Mucosa of stomach (tissue), 1 donor: ENCODE results near the gene PRKAA1.
"Not testable (repeated sequence)": the region's sequence is repeated elsewhere in the genome, so short reads cannot be mapped to it uniquely, and the experiment has no call there.

Source experiments
- H3K27me3 ChIP-seq: one replicate; pipeline ENCODE4 v1.7.0; 2013; ENCODE audit warnings: mild to moderate bottlenecking, low read length; ENCODE audit not compliant: control insufficient read depth, insufficient read depth
- H3K36me3 ChIP-seq: one replicate; pipeline ENCODE4 v1.7.0; 2013; ENCODE audit warnings: low read length; ENCODE audit not compliant: control insufficient read depth, insufficient read depth
- H3K4me1 ChIP-seq: one replicate; pipeline ENCODE4 v1.7.0; 2013; ENCODE audit warnings: mild to moderate bottlenecking, low read length; ENCODE audit not compliant: control insufficient read depth, insufficient read depth
- H3K4me3 ChIP-seq: one replicate; pipeline ENCODE4 v1.7.0; 2013; ENCODE audit warnings: low read length
- H3K9ac ChIP-seq: one replicate; pipeline ENCODE4 v1.7.0; 2013; ENCODE audit warnings: mild to moderate bottlenecking, low read length, moderate library complexity
- H3K9me3 ChIP-seq: one replicate; pipeline ENCODE4 v1.7.0; 2013; ENCODE audit warnings: mild to moderate bottlenecking, low read length, moderate library complexity; ENCODE audit not compliant: control insufficient read depth
- donor health status: Pancreatic carcinoma.

PRKAA1 gene

GRCh38 chr5:40733879-40734563, 64.2 kb downstream of the PRKAA1 start:
- H3K36me3 ChIP-seq: no peaks in the 10 kb centered on the region
- H3K4me1 ChIP-seq: peaks cover 35% of the 10 kb centered on the region
- H3K9ac ChIP-seq: no peak overlapping the region
- H3K4me3 ChIP-seq: no peak overlapping the region
- no peaks in the 10 kb centered on the region for H3K9me3 ChIP-seq
- no peaks in the 10 kb centered on the region for H3K27me3 ChIP-seq

GRCh38 chr5:40733434-40733833, 64.7 kb downstream of the PRKAA1 start:
- H3K9ac ChIP-seq: no peak overlapping the region
- no peaks in the 10 kb centered on the region for H3K36me3 ChIP-seq
- no peaks in the 10 kb centered on the region for H3K27me3 ChIP-seq
- H3K9me3 ChIP-seq: no peaks in the 10 kb centered on the region
- peaks cover 35% of the 10 kb centered on the region for H3K4me1 ChIP-seq
- no peak overlapping the region for H3K4me3 ChIP-seq

- not testable (repeated sequence) for H3K36me3 ChIP-seq, H3K9me3 ChIP-seq, H3K4me1 ChIP-seq, H3K9ac ChIP-seq, H3K27me3 ChIP-seq, H3K4me3 ChIP-seq
Measured at GRCh38 chr5:40722497-40722911, 75.7 kb downstream of the PRKAA1 start.

GRCh38 chr5:40720069-40720468, 78.1 kb downstream of the PRKAA1 start:
- H3K9me3 ChIP-seq: no peaks in the 10 kb centered on the region
- H3K4me3 ChIP-seq: no peak overlapping the region
- no peaks in the 10 kb centered on the region for H3K27me3 ChIP-seq
- no peak overlapping the region for H3K9ac ChIP-seq
- no peaks in the 10 kb centered on the region for H3K36me3 ChIP-seq
- H3K4me1 ChIP-seq: no peaks in the 10 kb centered on the region

DNA sequence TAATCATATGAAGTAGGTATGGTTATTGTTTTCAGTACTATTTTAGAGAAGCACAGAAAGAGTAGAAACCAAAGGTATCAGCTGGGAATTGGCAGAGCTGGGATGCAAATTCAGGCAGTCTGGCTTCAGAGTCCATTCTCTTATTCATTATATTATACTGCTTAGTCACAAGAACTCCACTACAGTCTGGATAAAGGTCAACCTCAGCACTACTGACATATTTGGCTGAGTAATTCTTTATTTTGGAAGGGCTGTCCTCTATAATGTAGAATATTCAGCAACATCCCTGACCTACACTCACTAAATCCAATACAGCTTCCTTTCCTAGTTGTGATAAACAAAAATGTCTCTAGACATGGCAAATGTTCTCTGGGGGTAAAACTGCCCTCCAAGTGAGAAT, 80.9 kb downstream of the PRKAA1 start:
- no peaks in the 10 kb centered on the region for H3K27me3 ChIP-seq
- H3K4me3 ChIP-seq: no peak overlapping the region
- no peak overlapping the region for H3K9ac ChIP-seq
- H3K9me3 ChIP-seq: no peaks in the 10 kb centered on the region
- no peaks in the 10 kb centered on the region for H3K36me3 ChIP-seq
- peaks cover 4% of the 10 kb centered on the region for H3K4me1 ChIP-seq

GRCh38 chr5:40716590-40716989, 81.6 kb downstream of the PRKAA1 start:
- Histone ChIP-seq H3K4me1 (peaks cover 6% of the 10 kb centered on the region), H3K4me3 (no peak overlapping the region), H3K9ac (no peak overlapping the region), H3K27me3 (no peaks in the 10 kb centered on the region), H3K36me3 (no peaks in the 10 kb centered on the region), H3K9me3 (no peaks in the 10 kb centered on the region)

GRCh38 chr5:40716000-40716399, 82.2 kb downstream of the PRKAA1 start:
- H3K9ac ChIP-seq: no peak overlapping the region
- no peaks in the 10 kb centered on the region for H3K27me3 ChIP-seq
- H3K9me3 ChIP-seq: no peaks in the 10 kb centered on the region
- H3K4me1 ChIP-seq: peaks cover 6% of the 10 kb centered on the region
- no peak overlapping the region for H3K4me3 ChIP-seq
- no peaks in the 10 kb centered on the region for H3K36me3 ChIP-seq

DNA sequence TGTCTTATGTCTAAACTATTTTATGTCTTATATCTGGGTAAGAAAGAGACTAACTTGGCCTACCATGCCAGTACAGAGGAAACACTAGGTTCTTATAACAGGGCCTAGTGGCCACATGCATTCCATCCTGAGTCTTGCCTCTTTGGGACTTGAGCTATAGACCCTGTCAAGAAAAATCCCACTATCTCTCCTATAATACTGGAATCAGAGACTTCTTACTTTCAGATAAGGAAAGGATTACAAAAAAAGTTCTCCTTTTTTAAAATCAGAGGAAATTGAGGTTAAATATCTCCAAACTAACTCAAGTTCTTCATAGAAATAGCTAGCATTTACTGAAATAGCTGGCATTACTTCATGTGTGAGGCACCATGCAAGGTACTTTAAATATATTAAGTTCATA, 84.2 kb downstream of the PRKAA1 start:
- Histone ChIP-seq H3K27me3 (no peaks in the 10 kb centered on the region), H3K4me1 (peaks cover 6% of the 10 kb centered on the region), H3K4me3 (no peak overlapping the region)

DNA sequence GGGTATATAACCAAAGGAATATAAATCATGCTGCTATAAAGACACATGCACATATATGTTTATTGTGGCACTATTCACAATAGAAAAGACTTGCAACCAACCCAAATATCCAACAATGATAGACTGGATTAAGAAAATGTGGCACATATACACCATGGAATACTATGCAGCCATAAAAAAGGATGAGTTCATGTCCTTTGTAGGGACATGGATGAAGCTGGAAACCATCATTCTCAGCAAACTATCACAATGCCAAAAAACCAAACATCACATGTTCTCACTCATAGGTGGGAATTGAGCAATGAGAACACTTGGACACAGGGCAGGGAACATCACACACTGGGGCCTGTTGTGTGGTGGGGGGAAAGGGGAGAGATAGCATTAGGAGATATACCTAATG, 87.6 kb downstream of the PRKAA1 start:
- H3K9ac ChIP-seq, H3K4me1 ChIP-seq, H3K36me3 ChIP-seq, H3K27me3 ChIP-seq, H3K9me3 ChIP-seq, H3K4me3 ChIP-seq: not testable (repeated sequence)

More for the DNA sequence above, 84.2 kb downstream of the PRKAA1 start:
- H3K9me3 ChIP-seq: no peaks in the 10 kb centered on the region
- no peaks in the 10 kb centered on the region for H3K36me3 ChIP-seq
- no peak overlapping the region for H3K9ac ChIP-seq
